Fibroblast of villous mesenchyme (primary cell): ENCODE results near the gene ZNF18. TPM values are rescaled to one million over a fixed set of nuclear protein-coding genes. Genes with fewer than 3 reads are reported as not detected.
"Not testable (repeated sequence)": the region's sequence is repeated elsewhere in the genome, so short reads cannot be mapped to it uniquely, and the experiment has no call there.

ENCODE experiments used
- DNase-seq: peaks from one replicate; pipeline ENCODE4 v3.0.0-alpha.2; 2010; ENCODE audit warnings: low read depth
- H3K4me3 ChIP-seq: 2 replicates; pipeline ENCODE4 v1.5.1; 2011; ENCODE audit warnings: low read depth, mild to moderate bottlenecking, low read length
- CTCF ChIP-seq: IDR thresholded peaks from 2 replicates; pipeline ENCODE4 v1.5.1; 2012; ENCODE audit warnings: low read depth, mild to moderate bottlenecking, low read length; ENCODE audit not compliant: insufficient read depth
- total RNA-seq: library from RNA; depleted of rRNA; stranded (reverse); fragments of >200 nt; gene quantifications from 2 replicates; pipeline ENCODE4 v1.2.3, GENCODE V29; 2012

The ZNF18 gene
- total RNA-seq, 1 donor, result 10.4 TPM

GRCh38 chr17:11990363-11990983 lies 6.8 kb downstream of the ZNF18 start:
- H3K4me3 ChIP-seq, result no peak overlapping the region
- no peak for DNase-seq
- TF ChIP-seq CTCF, result no peak

- H3K4me3 ChIP-seq, result no peak overlapping the region
- peak; percentile 57 for DNase-seq
- peak; percentile 60 for TF ChIP-seq CTCF
Measured at GRCh38 chr17:11986942-11987329, 10.3 kb downstream of the ZNF18 start.

- no peak for TF ChIP-seq CTCF
- no peak for DNase-seq
- H3K4me3 ChIP-seq, result no peak overlapping the region
Measured at GRCh38 chr17:11986179-11986941, 10.9 kb downstream of the ZNF18 start.

- H3K4me3 ChIP-seq, result no peak overlapping the region
- TF ChIP-seq CTCF, result no peak
- no peak for DNase-seq
Measured at GRCh38 chr17:11981862-11982261, 15.4 kb downstream of the ZNF18 start.

- H3K4me3 ChIP-seq, result no peak overlapping the region
- peak; percentile 11 for DNase-seq
- peak; percentile 40 for TF ChIP-seq CTCF
Measured at GRCh38 chr17:11980813-11981212, 16.5 kb downstream of the ZNF18 start.

GRCh38 chr17:11979795-11980194 lies 17.5 kb downstream of the ZNF18 start:
- no peak for TF ChIP-seq CTCF
- no peak for DNase-seq
- no peak overlapping the region for H3K4me3 ChIP-seq

- not testable (repeated sequence) for H3K4me3 ChIP-seq, DNase-seq
Measured at GRCh38 chr17:11972741-11973140, 24.5 kb downstream of the ZNF18 start.
